HG03378 (cell line): Measurements from ENCODE around the gene PTPN14.
"Not testable (repeated sequence)": the region's sequence is repeated elsewhere in the genome, so short reads cannot be mapped to it uniquely, and the experiment has no call there.

ENCODE experiments used
- ATAC-seq: cut with Tn5 transposase; IDR thresholded peaks from one replicate; pipeline ENCODE4 v1.9.1; 2021; ENCODE audit warnings: mild to moderate bottlenecking, moderate library complexity; ENCODE audit not compliant: unreplicated experiment

PTPN14 gene

GRCh38 chr1:214551436-214552173 is at the start of gene PTPN14:
TSS of gene PTPN14 (minus strand) at chr1:214551602. CDS start at chr1:214464803, 86,799 bp downstream.
- ATAC-seq = no peak

- ATAC-seq = no peak
Observed at GRCh38 chr1:214593158-214593557, 41.8 kb upstream of the PTPN14 start.

- ATAC-seq = not testable (repeated sequence)
Observed at GRCh38 chr1:214591918-214592317, 40.5 kb upstream of the PTPN14 start.

- ATAC-seq = no peak
Observed at GRCh38 chr1:214590696-214591095, 39.3 kb upstream of the PTPN14 start.

GRCh38 chr1:214588963-214589597 is 37.7 kb upstream of the PTPN14 start:
- ATAC-seq = no peak

GRCh38 chr1:214587165-214587564 is 35.8 kb upstream of the PTPN14 start:
- ATAC-seq = no peak

- ATAC-seq = no peak
Observed at GRCh38 chr1:214586621-214587020, 35.2 kb upstream of the PTPN14 start.

- peak; percentile 84 for ATAC-seq
Observed at GRCh38 chr1:214584805-214585766, 33.7 kb upstream of the PTPN14 start.

- no peak for ATAC-seq
Observed at GRCh38 chr1:214583824-214584554, 32.6 kb upstream of the PTPN14 start.

GRCh38 chr1:214583113-214583512 is 31.7 kb upstream of the PTPN14 start:
- no peak for ATAC-seq

GRCh38 chr1:214582289-214582891 is 31.0 kb upstream of the PTPN14 start:
- no peak for ATAC-seq

GRCh38 chr1:214581785-214582184 is 30.4 kb upstream of the PTPN14 start:
- no peak for ATAC-seq

- ATAC-seq = no peak
Observed at GRCh38 chr1:214579183-214579582, 27.8 kb upstream of the PTPN14 start.

GRCh38 chr1:214576120-214576519 is 24.7 kb upstream of the PTPN14 start:
- ATAC-seq = not testable (repeated sequence)

- ATAC-seq = no peak
Observed at GRCh38 chr1:214574598-214575411, 23.4 kb upstream of the PTPN14 start.

- no peak for ATAC-seq
Observed at GRCh38 chr1:214573386-214574318, 22.2 kb upstream of the PTPN14 start.

GRCh38 chr1:214571281-214571680 is 19.9 kb upstream of the PTPN14 start:
- ATAC-seq = no peak

GRCh38 chr1:214570442-214570841 is 19.0 kb upstream of the PTPN14 start:
- no peak for ATAC-seq
